Esophagus squamous epithelium (tissue), 5 donors: ENCODE results near the gene CYP4F2. TPM values are rescaled to one million over a fixed set of nuclear protein-coding genes. Genes with fewer than 3 reads are reported as not detected.
"Not testable (repeated sequence)": the region's sequence is repeated elsewhere in the genome, so short reads cannot be mapped to it uniquely, and the experiment has no call there.

Source experiments
- DNase-seq: peaks from one replicate; lab custom pipeline; 2025; lab: John Stamatoyannopoulos, UW
- H3K27ac ChIP-seq, 4 donors: fragments of 200-600 bp; sonication (generic); one replicate each; pipeline ENCODE4 v1.5.1; 2016 to 2019; ENCODE audit warnings: mild to moderate bottlenecking in 1 of 4
- H3K27me3 ChIP-seq, 4 donors: fragments of 200-600 bp; sonication (generic); 1 replicate in 3 of 4; 2 replicates in 1 of 4; pipeline versions ENCODE4 v1.5.1 to v1.6.0; 2017 to 2021; ENCODE audit warnings: antibody characterized with exemption in 1 of 4
- H3K36me3 ChIP-seq, 3 donors: fragments of 200-600 bp; sonication (generic); one replicate each; pipeline ENCODE4 v1.5.1; 2016 to 2019
- H3K4me1 ChIP-seq, 3 donors: fragments of 200-600 bp; sonication (generic); one replicate each; pipeline ENCODE4 v1.5.1; 2017 to 2019
- H3K4me3 ChIP-seq, 4 donors: fragments of 200-600 bp; sonication (generic); 1 replicate in 3 of 4; 2 replicates in 1 of 4; pipeline ENCODE4 v1.5.1; 2016 to 2019; ENCODE audit warnings: mild to moderate bottlenecking in 2 of 4, moderate library complexity in 1 of 4
- H3K9me3 ChIP-seq, 3 donors: fragments of 200-600 bp; sonication (generic); one replicate each; pipeline ENCODE4 v1.5.1; 2016 to 2019
- CTCF ChIP-seq, 6 experiments: fragments of 450-650 bp in 4 of 6; fragments of 200-600 bp in 2 of 6; sonication (generic) in 2 of 6; IDR thresholded peaks; one replicate each; pipeline ENCODE4 v1.5.1; 2016 to 2019; ENCODE audit warnings: antibody characterized with exemption in 6 of 6, mild to moderate bottlenecking in 4 of 6, moderate library complexity in 4 of 6
- POLR2A ChIP-seq, 4 donors: fragments of 450-650 bp; IDR thresholded peaks; one replicate each; pipeline ENCODE4 v1.6.1; 2017; ENCODE audit warnings: antibody characterized with exemption in 4 of 4, mild to moderate bottlenecking in 4 of 4, moderate library complexity in 3 of 4
- WGBS, 2 donors: methylation state at CpG; one replicate each; pipeline ENCODE4 v1.1.5; 2018; 5-methylcytosine and 5-hydroxymethylcytosine counted together
- intact Hi-C: fragments of 100-400 bp; cut with DNase I; formaldehyde crosslinking; loops from one replicate; pipeline ENCODE4 v1.15.0; 2022
- total RNA-seq, 4 donors: library from RNA; depleted of rRNA; stranded (reverse); fragments of >200 nt; gene quantifications; one replicate each; pipeline ENCODE4 v1.1.0, GENCODE V29; 2016
- donor health status: DM: yes; HTN: yes; CAD: no.

CYP4F2 gene
- total RNA-seq, 4 donors from 2014 or later: 0.19 TPM; not detected in 3

GRCh38 chr19:15843203-15843893 lies 54.5 kb downstream of the CYP4F2 start:
- H3K27ac ChIP-seq: no peak overlapping the region
- DNase-seq: no peak
- 30 to 42% methylated on average over 5 of the region's 5 CpGs for WGBS, 2 donors
- H3K9me3 ChIP-seq: no peaks in the 10 kb centered on the region
- H3K4me1 ChIP-seq: peaks cover 0 to 1% (median 0%) of the 10 kb centered on the region in 3 donors
- intact Hi-C loops: no loop called here
- TF ChIP-seq CTCF (IDR thresholded peaks at IDR 0.05): no peak
- TF ChIP-seq POLR2A (IDR thresholded peaks at IDR 0.05): no peak
- no peak overlapping the region for H3K4me3 ChIP-seq
- no peaks in the 10 kb centered on the region for H3K36me3 ChIP-seq
- peaks cover 0 to 18% (median 0%) of the 10 kb centered on the region in 4 donors for H3K27me3 ChIP-seq

- H3K4me1 ChIP-seq: peaks cover 0 to 13% (median 0%) of the 10 kb centered on the region in 3 donors
- H3K27ac ChIP-seq: no peak overlapping the region
- DNase-seq: no peak
- TF ChIP-seq POLR2A (IDR thresholded peaks at IDR 0.05) (no peak), CTCF (IDR thresholded peaks at IDR 0.05) (peak in 2 of 6 experiments; percentile 4 to 18)
- no peak overlapping the region for H3K4me3 ChIP-seq
- intact Hi-C loops: no loop called here
- H3K36me3 ChIP-seq: no peaks in the 10 kb centered on the region
- 63 to 64% methylated on average over 9 to 11 of the region's 11 CpGs for WGBS, 2 donors
- H3K27me3 ChIP-seq: peaks cover 0 to 14% (median 0%) of the 10 kb centered on the region in 4 donors
- H3K9me3 ChIP-seq: no peaks in the 10 kb centered on the region
These were observed 55.9 kb downstream of the CYP4F2 start for GRCh38 chr19:15841875-15842569.

- Histone ChIP-seq H3K9me3 (no peaks in the 10 kb centered on the region), H3K4me3 (no peak overlapping the region), H3K4me1 (peaks cover 0 to 21% (median 0%) of the 10 kb centered on the region in 3 donors), H3K27ac (no peak overlapping the region), H3K27me3 (peaks cover 0 to 9% (median 0%) of the 10 kb centered on the region in 4 donors), H3K36me3 (no peaks in the 10 kb centered on the region)
- intact Hi-C loops: no loop called here
- WGBS, 2 donors: 60 to 68% methylated on average over 2 of the region's 2 CpGs
- no peak for TF ChIP-seq CTCF (IDR thresholded peaks at IDR 0.05)
- TF ChIP-seq POLR2A (IDR thresholded peaks at IDR 0.05): no peak
- no peak for DNase-seq
These were observed 57.0 kb downstream of the CYP4F2 start for GRCh38 chr19:15840833-15841232.

GRCh38 chr19:15839888-15840287 lies 58.0 kb downstream of the CYP4F2 start:
- DNase-seq, H3K27ac ChIP-seq, H3K4me3 ChIP-seq, H3K9me3 ChIP-seq, H3K36me3 ChIP-seq, intact Hi-C loops, H3K27me3 ChIP-seq: not testable (repeated sequence)
- 68 to 73% methylated on average over 4 of the region's 4 CpGs for WGBS, 2 donors
- H3K4me1 ChIP-seq: peaks cover 0 to 29% (median 3%) of the 10 kb centered on the region in 3 donors

- peaks cover 0 to 29% (median 3%) of the 10 kb centered on the region in 3 donors for H3K4me1 ChIP-seq
- H3K36me3 ChIP-seq: no peaks in the 10 kb centered on the region
- H3K27ac ChIP-seq: peak overlapping the region in 3 of 4 donors; percentile 99 to 100 (median 99)
- H3K9me3 ChIP-seq: no peaks in the 10 kb centered on the region
- no peaks in the 10 kb centered on the region for H3K27me3 ChIP-seq
- DNase-seq: no peak
- 87 to 92% methylated on average over 3 of the region's 3 CpGs for WGBS, 2 donors
- intact Hi-C loops: no loop called here
- H3K4me3 ChIP-seq: no peak overlapping the region
- TF ChIP-seq POLR2A (IDR thresholded peaks at IDR 0.05) (no peak), CTCF (IDR thresholded peaks at IDR 0.05) (no peak)
These were observed 59.5 kb downstream of the CYP4F2 start for GRCh38 chr19:15838351-15838750.
